CD4-positive, alpha-beta T cell treated with Interferon gamma for 1 hour (primary cell): Measurements from ENCODE around the gene CASK.
"Not testable (repeated sequence)": the region's sequence is repeated elsewhere in the genome, so short reads cannot be mapped to it uniquely, and the experiment has no call there.

Experiments used
- DNase-seq: peaks from one replicate; pipeline ENCODE4 v3.0.0-alpha.2; 2020

The CASK gene

DNA sequence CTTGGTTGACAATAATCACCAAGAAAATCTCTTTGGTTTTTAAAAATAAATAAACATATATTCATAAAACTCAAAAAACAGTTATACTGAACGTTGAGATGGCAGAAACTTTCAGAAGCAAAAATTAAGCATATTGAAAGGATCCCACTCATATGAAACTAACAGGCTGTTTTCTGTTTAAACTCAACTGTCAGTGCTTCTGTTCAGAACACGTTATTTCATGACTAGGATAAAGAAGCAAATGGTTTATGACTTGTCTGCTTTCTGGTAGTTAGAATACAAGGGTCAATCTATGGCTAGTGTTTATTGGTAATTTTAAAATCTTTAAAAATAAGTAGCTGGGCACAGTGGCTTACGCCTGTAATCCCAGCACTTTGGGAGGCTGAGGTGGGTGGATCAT lies 195.2 kb downstream of the CASK start:
- DNase-seq: no peak

DNA sequence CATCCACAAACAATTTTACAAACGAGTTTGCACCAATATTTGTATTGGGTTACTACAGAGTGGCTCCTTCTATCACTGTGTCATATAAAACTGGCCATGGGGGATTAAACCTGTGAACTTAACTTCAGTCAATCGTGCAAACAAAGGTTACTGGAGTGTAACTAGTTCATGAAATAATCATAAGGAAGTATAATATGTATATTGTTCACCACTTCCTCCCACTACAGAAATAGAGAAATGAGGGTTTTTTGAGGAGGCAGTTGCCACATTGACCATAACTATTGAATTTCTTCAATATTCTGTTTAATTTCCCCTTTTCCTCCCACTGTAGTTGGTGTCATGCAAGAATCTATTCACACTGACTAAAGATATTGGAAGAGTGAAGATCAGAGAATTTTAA lies 199.5 kb downstream of the CASK start, which contains the start of gene GPR82:
TSS of gene GPR82 (plus strand) at position 356 of the 400 bp plus-strand sequence. CDS start 2,846 bp downstream, outside the sequence.
- no peak for DNase-seq

DNA sequence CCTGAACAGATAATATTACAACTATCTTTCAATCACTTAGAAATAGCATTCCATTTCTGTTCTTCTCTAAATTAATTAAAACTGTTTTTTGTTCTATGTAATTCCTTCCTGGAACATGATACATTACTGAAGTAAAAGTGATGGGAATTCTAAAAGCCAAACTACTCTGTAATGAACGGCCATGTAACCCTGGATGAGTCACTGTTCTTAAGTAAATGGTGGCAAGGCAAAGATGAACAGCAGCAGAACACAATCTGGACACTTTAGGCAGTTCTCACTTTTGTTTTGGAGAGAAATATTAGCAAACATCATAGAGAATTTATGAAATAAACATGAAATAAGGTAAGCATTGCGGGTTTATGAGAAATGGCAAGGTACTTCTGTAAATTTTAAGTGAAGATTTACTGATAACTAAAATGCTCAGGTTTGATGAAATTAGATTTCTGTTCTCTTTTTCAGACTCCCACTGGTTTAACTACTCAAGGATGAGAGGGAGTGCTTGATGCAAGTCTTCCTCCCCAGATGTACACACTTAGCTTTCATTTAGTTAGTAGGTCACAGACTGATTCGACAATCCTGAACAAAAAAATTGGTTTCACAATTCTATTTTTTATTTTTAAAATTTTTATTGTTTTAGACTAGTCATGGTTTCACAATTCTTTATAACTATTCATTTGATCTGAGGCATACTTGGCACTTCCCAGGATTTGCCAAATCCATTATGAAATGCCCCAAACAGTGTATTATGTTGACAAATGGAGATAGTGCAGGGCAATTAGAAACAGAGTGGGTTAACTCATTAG lies 200.3 kb downstream of the CASK start:
- no peak for DNase-seq

DNA sequence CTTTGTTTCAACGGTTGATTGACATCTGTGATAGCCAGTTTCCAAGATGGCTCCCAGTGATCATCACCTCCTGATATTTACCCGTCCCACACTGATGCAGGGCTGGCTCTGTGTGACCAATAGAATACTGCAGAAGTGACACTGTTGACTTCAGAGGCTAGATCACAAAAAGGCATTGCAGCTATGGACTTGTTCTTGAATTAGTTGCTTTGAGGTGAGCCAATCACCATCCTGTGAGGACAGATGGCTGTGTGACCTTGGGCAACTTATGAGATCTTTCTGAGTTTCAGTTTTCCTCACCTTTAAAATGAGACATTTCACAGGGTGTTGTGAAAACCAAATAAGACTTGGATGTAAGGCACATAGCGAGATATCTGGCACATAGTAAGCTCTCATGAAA lies 201.1 kb downstream of the CASK start:
- no peak for DNase-seq

DNA sequence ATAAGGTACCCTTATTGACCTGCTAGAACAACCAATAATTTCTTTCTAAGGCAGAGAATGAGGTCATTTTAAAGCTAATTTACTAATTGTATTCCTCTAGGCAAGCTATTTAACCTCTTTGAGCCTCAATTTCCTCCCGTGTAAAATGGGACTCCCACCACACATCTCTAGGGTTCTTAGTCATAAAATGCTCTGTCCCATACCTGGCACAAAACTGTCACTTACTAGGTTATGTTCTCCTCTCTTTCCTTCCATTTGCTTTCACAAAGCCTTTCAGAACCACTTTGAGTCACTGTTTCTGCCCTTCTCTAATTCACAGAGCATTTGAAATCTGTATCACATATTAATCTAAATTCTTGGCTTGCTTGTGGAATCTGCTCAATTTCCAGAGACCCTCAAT lies 201.8 kb downstream of the CASK start:
- no peak for DNase-seq

DNA sequence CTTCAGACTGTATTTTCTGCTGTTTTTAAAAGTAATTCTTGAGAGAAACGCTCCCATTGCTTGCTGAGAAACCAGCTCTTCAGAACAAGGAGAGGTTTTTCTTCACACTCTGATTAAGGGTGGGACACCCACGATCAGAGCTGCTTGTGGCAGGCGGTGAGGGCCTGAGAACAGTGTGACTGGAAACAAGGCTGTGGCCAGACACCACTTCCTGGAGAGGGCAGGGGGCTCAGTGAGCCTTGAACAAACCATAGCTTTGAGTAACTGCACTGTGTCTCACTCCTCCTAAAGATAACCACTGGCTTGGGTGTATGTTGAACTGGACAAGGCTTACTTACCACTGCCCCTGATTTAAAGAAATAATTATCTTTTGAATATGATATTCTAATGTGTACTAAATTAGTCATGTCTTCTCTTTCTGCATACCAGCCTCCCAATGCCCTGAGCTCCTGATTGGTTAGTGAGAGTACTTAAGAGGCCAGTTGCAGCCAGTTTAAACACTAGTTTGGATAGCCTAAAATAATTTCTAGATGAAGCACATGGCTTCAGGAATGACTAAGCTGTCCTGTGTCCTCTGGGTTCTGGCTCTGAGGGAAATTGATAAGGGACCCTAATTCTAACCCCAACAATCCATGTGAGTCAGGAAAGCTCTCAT lies 203.1 kb downstream of the CASK start:
- peak; percentile 44 for DNase-seq

DNA sequence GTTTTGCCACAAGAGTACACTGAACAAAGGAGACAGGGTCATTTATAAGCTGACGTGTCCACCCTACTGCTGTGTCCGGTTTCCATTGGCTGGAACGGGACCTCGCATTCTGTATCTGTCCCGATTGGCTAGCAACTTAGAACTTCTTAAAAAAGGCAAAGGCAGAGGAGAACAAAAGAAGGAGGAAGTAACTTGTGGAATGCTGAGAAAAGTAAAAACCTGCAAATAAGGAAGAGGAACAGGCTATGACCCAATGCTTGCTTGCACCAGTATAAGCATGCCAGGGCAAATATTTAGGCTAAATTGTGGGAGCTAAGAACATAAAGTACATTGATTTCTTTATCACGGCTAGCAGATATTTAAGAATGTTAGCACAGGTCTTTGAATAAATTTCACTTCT lies 203.7 kb downstream of the CASK start:
- not testable (repeated sequence) for DNase-seq

DNA sequence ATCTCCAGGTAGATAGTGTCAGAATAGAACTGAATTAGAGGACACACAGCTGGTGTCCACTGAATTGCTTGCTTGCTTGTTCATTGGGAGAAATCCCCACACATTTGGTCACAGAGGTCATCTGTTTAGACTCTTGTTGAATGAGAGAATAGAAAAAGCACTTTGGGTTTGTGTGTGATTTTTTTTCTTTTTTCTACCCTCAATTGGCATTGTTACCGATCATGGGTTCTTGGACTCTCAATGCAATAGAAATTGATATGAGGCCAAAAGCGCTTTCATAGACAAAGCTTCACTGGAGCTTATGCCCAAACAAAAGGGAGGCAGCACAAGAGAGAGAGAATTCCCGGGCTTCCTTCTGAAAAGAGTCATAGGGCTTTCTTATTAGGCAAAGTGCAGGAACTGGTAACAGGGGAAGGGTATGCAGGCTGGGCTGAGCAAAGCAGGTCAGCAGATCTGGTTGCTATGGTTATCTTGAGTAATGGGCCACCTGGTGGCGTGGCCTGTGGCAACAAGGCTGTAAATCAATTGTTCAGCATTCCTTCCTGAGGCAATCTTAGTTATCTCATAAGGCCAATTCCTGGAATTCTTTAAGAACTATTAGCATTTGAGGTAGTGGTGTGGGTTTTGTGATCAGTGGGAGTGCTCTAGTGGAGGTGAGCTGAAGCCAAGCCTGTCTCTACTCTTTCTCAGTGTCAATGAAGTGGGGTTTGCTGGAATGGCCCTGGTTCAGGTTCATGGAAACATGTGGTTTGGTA lies 204.7 kb downstream of the CASK start:
- DNase-seq: no peak

DNA sequence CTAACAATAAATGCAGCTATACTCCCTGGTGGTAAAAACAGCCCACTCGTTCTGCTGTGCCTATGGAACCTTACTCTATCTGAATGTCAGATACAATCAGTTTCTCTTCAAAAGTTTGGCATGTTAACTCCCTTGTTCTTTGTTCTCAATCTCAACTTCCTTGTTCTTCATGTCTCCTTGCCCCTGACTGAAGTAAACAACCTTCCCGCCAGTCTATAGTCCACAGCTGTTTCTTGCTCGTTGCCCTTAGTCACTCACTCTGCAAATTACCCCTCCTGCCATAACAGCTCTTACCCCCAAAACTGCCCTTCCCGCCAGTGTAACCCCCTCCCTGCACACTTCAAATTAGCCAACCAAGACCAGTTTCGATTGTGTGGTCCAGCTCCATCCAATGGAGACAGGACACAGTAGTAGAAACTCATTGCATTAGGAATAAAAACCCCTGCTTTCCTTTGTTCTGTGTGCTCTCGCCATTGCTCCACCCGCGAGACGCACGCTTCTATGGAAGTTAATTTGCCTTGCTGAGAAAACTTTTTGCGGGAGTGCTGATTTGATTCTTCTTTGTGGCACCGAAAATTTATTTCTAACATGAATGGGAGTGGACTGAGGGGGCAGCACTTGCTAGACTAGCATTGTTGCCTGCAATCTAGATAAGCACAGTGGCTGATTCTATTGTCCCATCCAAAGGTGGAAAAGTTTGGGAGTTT lies 206.4 kb downstream of the CASK start:
- no peak for DNase-seq

DNA sequence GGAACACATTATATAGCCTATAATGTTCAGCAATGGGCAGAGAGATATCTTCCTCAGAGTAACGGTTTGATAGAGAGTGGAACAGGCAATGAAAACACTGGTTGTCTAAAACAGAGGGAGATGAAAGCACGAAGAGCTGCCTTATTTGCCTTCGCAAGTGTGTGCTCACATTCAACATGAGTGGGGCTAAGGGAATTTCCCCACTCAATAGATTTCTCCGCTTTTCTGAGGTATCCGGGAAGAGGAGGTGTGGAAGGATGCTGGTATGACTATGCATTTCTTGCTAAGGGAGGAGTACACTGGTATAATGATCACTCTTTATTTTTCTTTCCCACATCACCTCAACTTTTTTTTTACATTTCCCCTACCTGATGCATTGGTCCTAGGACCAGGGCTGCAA lies 207.1 kb downstream of the CASK start:
- no peak for DNase-seq

DNA sequence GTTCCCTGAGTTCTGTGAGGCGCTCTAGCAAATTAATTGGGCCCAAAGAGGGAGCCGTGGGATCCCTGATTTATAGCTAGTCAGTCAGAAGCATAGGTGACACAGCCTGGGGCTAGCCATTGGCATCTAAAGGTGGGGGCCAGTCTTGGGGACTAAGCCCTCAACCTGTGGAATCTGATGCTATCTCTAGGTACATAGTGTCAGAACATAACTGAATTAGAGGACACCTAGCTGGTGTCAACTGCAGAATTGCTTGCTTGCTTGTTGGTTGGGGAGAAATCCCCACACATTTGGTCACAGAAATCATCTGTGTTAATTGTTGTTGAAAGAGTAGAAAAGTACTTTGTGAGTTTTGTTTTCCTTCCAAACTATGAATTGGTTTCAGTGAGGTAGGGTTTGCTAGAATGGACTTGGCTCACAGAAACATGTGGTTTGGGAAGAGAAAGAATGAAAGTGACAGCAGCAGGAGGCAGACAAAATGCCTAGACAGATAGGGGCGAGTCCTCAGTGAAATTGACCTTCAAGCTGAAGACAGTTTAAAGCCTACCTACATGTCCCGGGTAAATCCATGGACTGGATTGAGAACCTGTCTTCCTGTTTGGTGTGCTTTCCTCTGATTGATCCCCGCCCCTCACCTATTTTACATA lies 212.2 kb downstream of the CASK start:
- DNase-seq: no peak

DNA sequence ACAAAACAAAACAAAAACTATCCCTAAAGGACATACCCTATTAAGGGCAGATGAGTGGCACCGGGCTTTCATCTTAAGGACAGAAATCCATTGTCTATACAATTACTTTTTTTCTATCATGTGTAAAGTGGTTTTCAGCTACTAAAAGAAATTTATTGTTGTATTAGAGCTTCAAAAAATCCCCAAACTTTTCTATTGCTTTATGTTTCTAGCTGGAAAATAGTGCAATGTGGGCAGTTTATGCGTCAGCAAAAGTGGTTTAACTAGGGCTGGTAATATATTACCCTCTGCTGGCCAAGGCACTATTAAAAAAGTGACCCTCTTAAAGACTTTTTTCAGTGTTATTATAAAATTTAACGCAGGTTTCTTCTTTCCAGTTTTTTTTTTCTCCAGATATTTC lies 214.9 kb downstream of the CASK start:
- DNase-seq: no peak

DNA sequence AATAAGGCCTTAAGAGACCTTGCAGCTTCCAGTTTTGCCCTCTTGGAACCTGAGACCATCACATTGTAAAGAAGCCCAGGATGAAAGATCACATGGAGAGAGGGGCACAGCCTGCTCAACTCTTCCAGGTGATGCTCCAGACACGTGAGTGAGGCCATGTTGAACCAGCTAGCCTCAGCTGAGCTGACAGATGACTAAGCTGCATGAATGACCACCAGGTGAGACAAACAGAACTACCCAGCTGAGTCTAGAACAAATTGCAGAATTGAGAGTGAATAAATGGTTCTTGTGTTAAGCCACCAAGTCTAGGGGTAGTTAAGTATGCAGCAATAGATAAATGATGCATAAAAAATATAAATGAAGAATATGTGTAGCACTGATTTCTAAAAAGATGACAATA lies 216.1 kb downstream of the CASK start:
- no peak for DNase-seq

DNA sequence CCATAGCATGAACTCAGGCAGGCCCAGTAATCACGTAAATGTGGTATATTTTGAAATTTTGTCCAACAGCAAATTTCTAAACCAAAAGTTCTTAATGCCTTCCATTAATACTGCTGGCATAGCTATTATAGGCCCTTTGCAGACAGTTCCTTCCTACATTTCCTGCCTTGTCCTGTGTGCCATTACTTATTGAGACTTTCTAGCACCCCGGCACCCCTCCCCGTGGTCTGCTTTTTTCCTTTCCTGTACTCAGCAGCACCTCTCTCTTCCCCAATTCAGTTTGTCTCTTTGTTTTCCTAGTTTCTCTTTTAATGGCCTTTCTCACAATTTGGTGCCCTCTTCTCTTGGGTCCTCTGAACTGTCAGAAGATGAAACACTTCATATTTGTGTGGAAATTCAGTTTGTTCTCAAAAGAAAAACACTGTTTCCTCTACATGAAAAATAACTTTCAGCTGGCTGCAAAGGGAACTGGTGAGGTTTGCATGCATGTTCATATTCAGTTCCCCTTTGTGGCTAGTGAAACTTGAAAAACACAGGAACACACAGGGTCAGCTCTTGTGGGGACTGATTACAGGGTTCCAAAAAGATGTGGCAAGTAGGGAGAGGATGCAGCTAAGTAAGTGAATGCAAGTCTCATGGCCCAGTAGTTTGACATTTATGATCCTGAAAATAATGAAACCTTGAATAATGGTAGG lies 217.5 kb downstream of the CASK start:
- no peak for DNase-seq

DNA sequence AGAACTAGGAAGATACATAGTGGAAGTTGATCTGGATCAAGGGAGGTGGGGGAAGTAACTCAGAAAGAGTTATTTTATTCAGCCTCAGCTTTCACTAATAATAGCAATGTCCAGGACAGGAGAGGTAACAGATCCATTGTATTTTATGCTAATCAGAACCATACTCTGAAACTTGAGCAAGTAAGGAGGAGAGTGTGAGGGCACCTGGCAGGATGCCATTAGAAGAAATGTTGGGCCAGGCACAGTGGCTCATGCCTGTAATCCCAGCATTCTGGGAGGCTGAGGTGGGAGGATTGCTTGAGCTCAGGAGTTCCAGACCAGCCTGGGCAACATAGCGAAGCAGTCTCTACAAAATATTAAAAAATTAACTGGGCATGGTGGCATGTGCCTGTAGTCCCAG lies 218.3 kb downstream of the CASK start:
- no peak for DNase-seq

DNA sequence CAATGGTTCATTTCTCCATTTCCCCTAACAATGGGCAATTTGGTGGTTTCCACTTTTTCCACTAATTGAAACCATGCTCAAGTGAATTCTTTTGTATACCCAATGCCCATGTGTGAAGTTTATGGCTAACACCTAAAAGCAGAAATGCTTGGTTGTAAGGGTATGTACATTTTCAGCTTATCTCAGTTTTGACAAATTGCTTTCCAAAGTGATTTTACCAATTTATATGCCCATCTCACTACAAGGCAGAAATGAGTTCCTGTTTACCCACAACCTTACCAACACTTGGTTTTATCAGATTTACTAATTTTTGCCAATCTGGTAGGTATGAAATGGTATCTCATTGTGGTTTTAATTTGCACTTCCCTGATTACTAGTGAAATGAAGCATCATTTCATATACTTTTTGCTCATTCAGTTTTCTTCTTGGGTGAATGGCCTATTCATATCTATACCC lies 219.8 kb downstream of the CASK start:
- DNase-seq: no peak

DNA sequence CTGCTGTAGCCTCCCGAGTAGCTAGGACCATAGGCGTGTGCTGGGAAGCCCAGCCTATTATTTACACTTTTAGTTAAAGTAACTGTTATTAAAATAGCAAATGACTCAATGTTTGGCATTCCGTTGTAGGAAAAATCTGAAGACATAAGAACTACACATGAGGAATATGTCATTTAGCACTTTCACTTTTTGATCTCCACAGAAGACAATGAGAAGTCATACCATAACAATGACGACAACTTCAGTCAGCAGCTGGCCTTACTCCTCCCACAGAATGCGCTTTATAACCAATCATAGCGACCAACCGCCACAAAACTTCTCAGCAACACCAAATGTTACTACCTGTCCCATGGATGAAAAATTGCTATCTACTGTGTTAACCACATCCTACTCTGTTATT lies 227.9 kb downstream of the CASK start:
- DNase-seq: no peak

DNA sequence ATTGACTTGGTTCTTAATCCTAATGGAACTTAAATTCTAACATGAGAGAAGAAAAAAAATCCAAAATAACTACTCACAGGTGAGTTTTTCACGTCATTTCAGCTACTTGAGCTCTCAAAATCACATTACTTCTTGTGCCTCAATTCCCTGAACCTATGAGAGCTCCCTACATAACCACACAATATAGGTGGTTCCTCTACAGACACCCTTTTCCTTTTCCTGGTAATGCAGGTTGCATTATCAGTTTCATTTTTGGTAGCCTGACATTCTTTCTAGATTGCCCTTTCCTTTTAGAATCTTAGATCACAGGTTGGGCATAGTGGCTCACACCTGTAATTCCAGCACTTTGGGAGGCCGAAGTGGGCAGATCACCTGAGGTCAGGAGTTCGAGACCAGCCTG lies 230.3 kb downstream of the CASK start:
- DNase-seq: no peak

DNA sequence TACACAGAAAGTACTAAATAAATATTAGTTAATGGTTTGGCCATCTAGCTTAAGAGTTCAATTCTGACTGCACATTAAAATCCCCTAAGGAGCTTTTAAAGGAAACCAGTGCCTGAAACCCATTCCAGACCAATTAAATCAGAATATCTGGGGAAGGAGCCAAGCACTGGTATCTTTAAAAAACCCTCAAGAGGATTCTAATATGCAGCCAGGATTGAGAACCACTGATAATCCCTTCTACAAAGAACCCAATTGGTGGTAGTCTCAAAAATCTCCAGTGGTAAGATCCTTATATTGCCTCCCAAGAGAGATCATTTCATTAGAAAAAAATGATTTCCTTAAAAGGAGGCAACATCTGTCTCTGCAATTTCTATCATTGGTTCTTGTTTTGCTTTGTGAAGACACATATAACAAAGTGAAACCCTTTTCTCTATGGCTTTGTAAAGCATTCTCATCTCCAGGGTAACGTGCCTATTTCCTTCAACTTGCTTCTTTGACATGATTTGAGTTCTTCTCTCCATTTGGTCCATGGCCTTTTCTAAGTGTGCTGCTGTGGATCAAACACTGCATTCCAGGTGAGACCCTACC lies 231.1 kb downstream of the CASK start:
- DNase-seq: no peak

DNA sequence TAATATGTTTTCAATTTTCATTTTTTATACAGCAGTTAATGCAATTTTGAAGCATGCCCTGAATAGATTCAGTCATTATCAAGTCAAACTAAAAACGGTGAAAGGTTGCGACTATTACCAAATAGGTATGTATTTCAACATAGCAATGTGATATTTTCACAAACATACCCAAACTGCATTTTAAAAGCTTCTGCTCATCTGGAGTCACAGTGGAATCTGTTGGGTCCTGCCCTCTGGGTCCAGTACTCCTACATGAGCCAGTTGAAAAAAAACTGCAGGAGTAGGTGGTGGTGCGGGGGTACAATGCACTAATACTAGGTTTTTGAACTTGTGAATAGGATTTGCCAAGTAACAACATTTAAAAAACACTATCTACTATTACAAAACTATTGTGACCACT lies 233.6 kb downstream of the CASK start:
- DNase-seq: no peak

DNA sequence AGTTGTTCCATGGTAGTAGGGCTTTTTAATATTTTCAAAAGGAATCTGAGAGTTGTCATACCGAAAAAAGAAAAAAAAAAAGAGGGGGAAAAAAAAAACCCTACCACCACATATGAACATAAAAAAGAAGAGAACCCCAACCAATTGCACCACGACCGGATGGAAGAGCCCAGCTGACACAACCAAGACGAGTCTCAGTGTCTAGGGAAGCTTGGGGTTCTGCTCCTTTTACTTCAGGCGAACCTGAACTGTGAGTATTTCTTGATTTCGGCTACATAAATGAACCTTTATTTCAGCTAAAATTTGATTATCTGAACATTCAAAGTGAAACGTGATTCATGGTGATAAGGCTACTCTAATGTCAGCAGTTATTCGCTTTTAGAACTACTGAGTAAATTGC lies 234.5 kb downstream of the CASK start, which contains the start of gene GPR34:
TSS of gene GPR34 (plus strand) at position 139 of the 400 bp plus-strand sequence. CDS start 6,661 bp downstream, outside the sequence.
- no peak for DNase-seq
